ENCODE results near the gene CELSR3.

DNA sequence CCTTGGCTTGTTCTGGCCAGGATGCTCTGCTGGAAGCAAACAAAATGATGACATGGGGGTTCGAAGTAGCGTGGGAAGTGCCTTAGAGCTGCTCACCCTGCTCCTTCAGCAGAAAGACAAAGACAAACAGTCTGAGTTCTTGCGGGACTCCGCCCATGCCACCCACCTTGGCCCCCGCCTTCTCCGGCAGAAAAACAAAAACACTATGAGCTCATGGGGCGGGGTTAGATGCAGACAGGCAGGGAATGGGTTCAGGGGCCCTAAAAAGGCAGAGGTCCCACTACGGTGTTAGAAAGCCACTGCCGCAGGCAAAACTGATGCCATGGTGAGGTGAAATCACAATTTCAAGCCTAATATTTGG, 32.7 kb upstream of the CELSR3 start:
- TF ChIP-seq SP1 (IDR thresholded peaks at IDR 0.05) (no peak), FOXK2 (IDR thresholded peaks at IDR 0.05) (no peak)

Data from HEK293T (cell line).